Measurements from ENCODE around the gene THSD7A. TPM values are rescaled to one million over a fixed set of nuclear protein-coding genes. Genes with fewer than 3 reads are reported as not detected.

THSD7A gene
- total RNA-seq, 2 experiments from 2014 or later = not detected

DNA sequence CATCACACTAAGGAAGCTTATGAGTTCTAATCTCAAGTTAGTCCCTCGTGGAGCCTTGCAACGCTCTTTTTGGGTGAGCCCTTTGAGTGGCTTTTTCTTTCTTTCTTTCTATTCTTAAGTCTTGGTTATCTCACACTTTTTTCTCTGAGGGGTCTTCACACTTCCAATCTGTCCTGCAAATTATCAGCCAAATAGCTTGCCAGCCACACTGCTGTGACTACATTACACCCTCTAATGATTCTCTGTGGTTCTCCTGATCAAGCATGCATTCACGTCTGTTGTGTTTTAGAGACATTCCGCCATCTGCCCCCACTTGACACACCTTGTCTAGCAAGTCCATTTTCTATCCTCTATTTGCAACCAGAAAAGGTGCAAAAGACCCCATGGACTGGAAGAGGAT lies 340.2 kb downstream of the THSD7A start:
- H3K27ac Mint-ChIP-seq = no peak overlapping the region
- peaks cover under 1% of the 10 kb centered on the region for H3K9me3 Mint-ChIP-seq
- no peaks in the 10 kb centered on the region for H3K36me3 Mint-ChIP-seq

DNA sequence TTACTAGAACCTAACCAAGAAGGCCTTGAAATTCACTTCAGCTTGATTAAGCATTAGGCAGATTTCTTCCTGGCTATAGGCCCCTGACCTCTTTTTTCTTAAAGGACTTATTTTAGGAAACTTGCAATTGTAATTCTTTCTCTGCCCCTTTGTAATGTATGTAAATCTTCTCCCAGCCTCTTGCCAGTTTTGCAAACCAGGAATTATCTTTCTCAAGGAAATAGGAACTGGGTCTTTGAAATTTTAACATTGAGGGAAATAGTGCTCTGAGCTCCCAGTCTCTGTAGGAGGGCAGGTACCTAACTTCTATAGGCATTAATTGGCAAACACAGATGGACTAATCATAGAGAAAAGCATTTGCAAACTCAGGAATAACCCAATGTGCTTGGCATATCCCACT lies 342.7 kb downstream of the THSD7A start:
- Mint-ChIP-seq H3K27ac (no peak overlapping the region), H3K27me3 (no peaks in the 10 kb centered on the region), H3K36me3 (no peaks in the 10 kb centered on the region), H3K9me3 (no peaks in the 10 kb centered on the region), H3K4me1 (no peaks in the 10 kb centered on the region), H3K4me3 (no peak overlapping the region)
- no peak for DNase-seq

More for the DNA sequence above, 340.2 kb downstream of the THSD7A start:
- Mint-ChIP-seq H3K4me3 (no peak overlapping the region), H3K27me3 (no peaks in the 10 kb centered on the region), H3K4me1 (no peaks in the 10 kb centered on the region)
- no peak for DNase-seq

GRCh38 chr7:11486271-11486670 lies 345.7 kb downstream of the THSD7A start:
- H3K27me3 Mint-ChIP-seq = no peaks in the 10 kb centered on the region
- H3K4me1 Mint-ChIP-seq = no peaks in the 10 kb centered on the region
- H3K36me3 Mint-ChIP-seq = no peaks in the 10 kb centered on the region
- no peaks in the 10 kb centered on the region for H3K9me3 Mint-ChIP-seq
- H3K27ac Mint-ChIP-seq = no peak overlapping the region
- no peak for DNase-seq
- H3K4me3 Mint-ChIP-seq = no peak overlapping the region

DNA sequence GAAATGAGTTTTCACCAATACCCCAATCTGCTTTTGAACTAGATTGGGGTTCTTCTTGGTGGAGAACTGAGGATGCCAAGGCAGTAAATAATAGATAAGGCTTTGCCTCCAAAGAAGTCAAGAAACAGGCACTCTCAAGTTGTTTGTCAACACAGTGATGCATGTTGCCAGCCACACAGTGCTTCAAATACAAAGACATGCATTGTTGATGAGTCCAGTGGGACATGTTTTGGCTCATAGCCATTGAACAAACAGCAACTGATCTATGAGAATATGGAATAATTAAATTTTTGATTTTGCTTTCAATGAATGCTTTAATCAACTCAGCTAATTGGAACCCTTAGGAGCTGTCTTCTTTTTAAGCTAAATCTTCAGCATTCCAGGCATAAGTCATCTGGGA lies 346.4 kb downstream of the THSD7A start:
- Mint-ChIP-seq H3K36me3 (no peaks in the 10 kb centered on the region), H3K27ac (no peak overlapping the region), H3K4me3 (no peak overlapping the region), H3K27me3 (no peaks in the 10 kb centered on the region), H3K4me1 (no peaks in the 10 kb centered on the region), H3K9me3 (no peaks in the 10 kb centered on the region)
- no peak for DNase-seq

- no peaks in the 10 kb centered on the region for H3K27me3 Mint-ChIP-seq
- DNase-seq = no peak
- H3K27ac Mint-ChIP-seq = no peak overlapping the region
- H3K4me1 Mint-ChIP-seq = no peaks in the 10 kb centered on the region
- no peak overlapping the region for H3K4me3 Mint-ChIP-seq
- no peaks in the 10 kb centered on the region for H3K36me3 Mint-ChIP-seq
- no peaks in the 10 kb centered on the region for H3K9me3 Mint-ChIP-seq
Measured at GRCh38 chr7:11480143-11480542, 351.9 kb downstream of the THSD7A start.

- Mint-ChIP-seq H3K36me3 (no peaks in the 10 kb centered on the region), H3K4me3 (no peak overlapping the region), H3K4me1 (no peaks in the 10 kb centered on the region), H3K9me3 (no peaks in the 10 kb centered on the region), H3K27ac (no peak overlapping the region), H3K27me3 (no peaks in the 10 kb centered on the region)
- no peak for DNase-seq
Measured at GRCh38 chr7:11478882-11479281, 353.1 kb downstream of the THSD7A start.

GRCh38 chr7:11478426-11478825 lies 353.6 kb downstream of the THSD7A start:
- Mint-ChIP-seq H3K4me3 (no peak overlapping the region), H3K27me3 (no peaks in the 10 kb centered on the region), H3K4me1 (no peaks in the 10 kb centered on the region), H3K27ac (no peak overlapping the region), H3K36me3 (no peaks in the 10 kb centered on the region), H3K9me3 (no peaks in the 10 kb centered on the region)
- DNase-seq = no peak

DNA sequence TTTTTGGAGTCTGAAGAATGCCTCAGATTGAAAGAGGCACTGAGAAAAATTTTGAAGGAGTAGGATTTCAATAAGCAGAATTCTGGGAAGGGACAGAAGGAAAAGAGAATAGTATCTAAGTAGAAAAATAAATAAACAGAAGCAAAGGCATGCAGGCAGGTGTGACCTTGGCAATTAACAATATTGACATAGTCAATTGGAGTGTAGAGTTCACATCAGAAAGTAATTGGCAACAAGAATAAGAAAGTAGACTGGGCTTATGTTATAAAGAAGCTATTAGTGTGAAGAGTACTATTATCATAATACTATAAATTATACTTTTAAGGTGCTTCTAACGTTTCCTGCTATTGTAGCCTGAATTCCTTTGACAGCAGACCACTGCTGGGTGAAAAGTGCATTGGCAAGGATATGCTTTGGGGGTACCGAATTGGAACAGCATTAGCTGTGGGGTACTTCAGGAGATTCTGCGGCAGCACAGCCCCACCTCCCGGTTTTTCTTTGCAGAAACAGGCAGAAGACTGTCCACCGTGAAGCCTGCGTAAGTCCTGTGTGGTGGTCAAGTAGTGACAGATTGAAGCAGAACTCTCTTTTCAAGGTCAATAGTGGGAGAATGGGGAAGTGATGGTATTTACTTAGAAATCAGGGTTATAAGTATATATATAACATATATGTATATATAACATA lies 357.0 kb downstream of the THSD7A start:
- Mint-ChIP-seq H3K27me3 (no peaks in the 10 kb centered on the region), H3K9me3 (no peaks in the 10 kb centered on the region), H3K4me3 (no peak overlapping the region), H3K27ac (no peak overlapping the region), H3K4me1 (no peaks in the 10 kb centered on the region), H3K36me3 (no peaks in the 10 kb centered on the region)
- DNase-seq = no peak

DNA sequence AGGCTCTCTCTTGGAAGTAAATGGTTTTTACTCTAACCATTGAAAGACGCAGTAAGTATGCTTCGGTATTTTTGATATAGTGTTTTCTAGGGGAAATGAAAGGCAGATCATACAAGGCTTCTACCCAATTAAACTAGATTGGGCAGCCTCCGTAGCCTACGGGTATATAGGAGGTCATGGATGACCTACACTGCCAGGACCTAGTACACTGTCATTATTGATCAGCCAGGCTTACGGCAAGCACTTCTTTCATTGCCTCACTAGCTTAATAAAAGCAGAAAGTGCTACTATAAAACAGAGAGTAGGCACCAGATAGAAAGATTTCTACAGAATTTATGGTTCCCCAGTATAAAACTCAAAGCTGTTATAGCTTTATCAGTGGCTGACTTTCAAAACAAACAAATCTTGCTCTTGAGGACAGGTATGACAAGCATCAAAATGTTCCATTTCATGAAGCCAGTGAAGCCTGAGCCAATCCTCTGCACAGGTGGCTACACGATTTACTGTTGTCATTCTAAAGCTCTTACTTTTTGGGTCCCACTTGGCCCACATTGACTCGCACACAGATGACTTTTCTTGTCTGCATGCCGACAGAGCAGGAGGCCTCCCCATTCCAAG lies 358.1 kb downstream of the THSD7A start:
- no peak overlapping the region for H3K27ac Mint-ChIP-seq
- H3K27me3 Mint-ChIP-seq = no peaks in the 10 kb centered on the region
- no peak overlapping the region for H3K4me3 Mint-ChIP-seq
- no peaks in the 10 kb centered on the region for H3K36me3 Mint-ChIP-seq
- no peaks in the 10 kb centered on the region for H3K4me1 Mint-ChIP-seq
- no peak for DNase-seq
- H3K9me3 Mint-ChIP-seq = no peaks in the 10 kb centered on the region

DNA sequence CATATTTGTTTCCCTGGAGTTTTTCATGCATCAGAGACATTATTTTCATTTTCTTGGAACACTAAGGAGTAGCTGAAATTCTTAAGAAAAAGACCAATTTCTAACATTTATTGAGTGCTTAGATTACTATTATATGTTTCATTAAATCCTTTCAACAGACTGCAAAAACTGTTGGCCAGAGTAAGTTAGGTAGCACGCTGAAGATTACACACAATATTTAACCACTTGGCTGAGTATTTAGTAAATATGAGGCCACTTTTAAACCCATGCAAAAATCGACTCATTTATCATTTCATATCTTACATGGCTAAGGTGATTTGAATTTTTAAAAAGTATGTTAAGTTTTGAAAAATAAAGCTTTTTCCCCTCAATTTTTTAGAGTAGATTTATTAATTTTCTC lies 358.8 kb downstream of the THSD7A start:
- Mint-ChIP-seq H3K27me3 (no peaks in the 10 kb centered on the region), H3K4me3 (no peak overlapping the region), H3K36me3 (no peaks in the 10 kb centered on the region), H3K27ac (no peak overlapping the region), H3K9me3 (no peaks in the 10 kb centered on the region), H3K4me1 (no peaks in the 10 kb centered on the region)
- DNase-seq = no peak

GRCh38 chr7:11472646-11473045 lies 359.4 kb downstream of the THSD7A start:
- Mint-ChIP-seq H3K27ac (no peak overlapping the region), H3K4me3 (no peak overlapping the region), H3K4me1 (no peaks in the 10 kb centered on the region), H3K9me3 (no peaks in the 10 kb centered on the region), H3K36me3 (no peaks in the 10 kb centered on the region), H3K27me3 (no peaks in the 10 kb centered on the region)
- no peak for DNase-seq

- DNase-seq = no peak
- no peak overlapping the region for H3K4me3 Mint-ChIP-seq
- no peaks in the 10 kb centered on the region for H3K36me3 Mint-ChIP-seq
- no peaks in the 10 kb centered on the region for H3K4me1 Mint-ChIP-seq
- no peaks in the 10 kb centered on the region for H3K27me3 Mint-ChIP-seq
- H3K27ac Mint-ChIP-seq = no peak overlapping the region
- no peaks in the 10 kb centered on the region for H3K9me3 Mint-ChIP-seq
Measured at GRCh38 chr7:11471255-11471654, 360.7 kb downstream of the THSD7A start.

- no peak for DNase-seq
- no peak overlapping the region for H3K4me3 Mint-ChIP-seq
- no peaks in the 10 kb centered on the region for H3K27me3 Mint-ChIP-seq
- H3K27ac Mint-ChIP-seq = no peak overlapping the region
- H3K9me3 Mint-ChIP-seq = no peaks in the 10 kb centered on the region
- no peaks in the 10 kb centered on the region for H3K4me1 Mint-ChIP-seq
- no peaks in the 10 kb centered on the region for H3K36me3 Mint-ChIP-seq
Measured at GRCh38 chr7:11469028-11469745, 362.8 kb downstream of the THSD7A start.

DNA sequence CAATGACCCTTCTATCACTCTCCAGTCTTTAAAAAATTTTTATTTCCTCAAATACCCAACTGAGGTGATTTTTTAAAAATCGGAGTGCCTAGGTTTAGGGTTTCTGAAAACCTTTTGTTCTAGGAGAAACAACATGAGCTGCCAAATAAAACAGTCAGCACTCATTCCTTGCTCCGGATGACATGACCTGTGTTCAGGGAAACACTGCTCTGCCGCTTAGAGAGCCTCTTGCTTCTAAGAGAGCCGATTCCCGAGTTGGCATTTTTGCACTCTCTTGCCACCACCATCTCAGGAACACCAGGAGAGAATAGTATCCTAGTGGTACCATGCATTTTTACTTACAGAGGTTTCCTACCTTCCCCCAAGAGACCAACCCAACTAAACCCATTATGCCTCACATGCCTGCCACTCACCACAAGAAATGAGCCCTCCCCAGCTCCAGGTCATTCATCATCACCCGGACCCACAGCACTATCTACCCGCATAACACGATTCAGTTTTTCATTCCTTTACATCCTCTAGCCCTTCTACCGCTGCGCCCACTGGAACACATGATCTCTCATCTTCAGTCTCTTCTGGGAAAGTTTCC lies 365.4 kb downstream of the THSD7A start:
- Mint-ChIP-seq H3K27me3 (no peaks in the 10 kb centered on the region), H3K4me1 (no peaks in the 10 kb centered on the region), H3K9me3 (no peaks in the 10 kb centered on the region), H3K27ac (no peak overlapping the region), H3K4me3 (no peak overlapping the region), H3K36me3 (no peaks in the 10 kb centered on the region)
- no peak for DNase-seq

DNA sequence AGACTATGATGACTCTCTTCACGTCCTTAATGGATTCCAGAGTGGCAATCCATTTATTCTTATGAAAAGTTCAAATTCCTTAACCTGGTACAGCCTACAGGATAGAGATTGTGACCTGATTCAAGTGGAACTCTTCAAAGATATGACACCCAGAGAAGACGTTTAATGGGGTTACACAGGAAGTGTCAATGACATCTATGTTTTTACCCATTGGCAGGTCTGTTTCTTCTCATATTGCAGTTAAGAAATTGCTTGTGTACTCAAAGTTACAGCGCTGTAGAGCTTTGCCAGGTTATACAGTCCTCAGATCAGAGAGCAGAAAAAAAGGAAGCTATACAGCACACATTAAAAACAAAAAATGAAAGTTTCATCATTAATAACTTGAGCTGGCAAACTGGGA lies 367.4 kb downstream of the THSD7A start:
- H3K4me1 Mint-ChIP-seq = no peaks in the 10 kb centered on the region
- no peaks in the 10 kb centered on the region for H3K9me3 Mint-ChIP-seq
- H3K27ac Mint-ChIP-seq = no peak overlapping the region
- H3K36me3 Mint-ChIP-seq = no peaks in the 10 kb centered on the region
- DNase-seq = no peak
- no peak overlapping the region for H3K4me3 Mint-ChIP-seq
- no peaks in the 10 kb centered on the region for H3K27me3 Mint-ChIP-seq

Measured in activated naive CD8-positive, alpha-beta T cell treated with anti-CD3 and anti-CD28 coated beads for 36 hours (primary cell).